ENCODE results near the gene TMEM200B.
"Not testable (repeated sequence)": the region's sequence is repeated elsewhere in the genome, so short reads cannot be mapped to it uniquely, and the experiment has no call there.

TMEM200B gene

DNA sequence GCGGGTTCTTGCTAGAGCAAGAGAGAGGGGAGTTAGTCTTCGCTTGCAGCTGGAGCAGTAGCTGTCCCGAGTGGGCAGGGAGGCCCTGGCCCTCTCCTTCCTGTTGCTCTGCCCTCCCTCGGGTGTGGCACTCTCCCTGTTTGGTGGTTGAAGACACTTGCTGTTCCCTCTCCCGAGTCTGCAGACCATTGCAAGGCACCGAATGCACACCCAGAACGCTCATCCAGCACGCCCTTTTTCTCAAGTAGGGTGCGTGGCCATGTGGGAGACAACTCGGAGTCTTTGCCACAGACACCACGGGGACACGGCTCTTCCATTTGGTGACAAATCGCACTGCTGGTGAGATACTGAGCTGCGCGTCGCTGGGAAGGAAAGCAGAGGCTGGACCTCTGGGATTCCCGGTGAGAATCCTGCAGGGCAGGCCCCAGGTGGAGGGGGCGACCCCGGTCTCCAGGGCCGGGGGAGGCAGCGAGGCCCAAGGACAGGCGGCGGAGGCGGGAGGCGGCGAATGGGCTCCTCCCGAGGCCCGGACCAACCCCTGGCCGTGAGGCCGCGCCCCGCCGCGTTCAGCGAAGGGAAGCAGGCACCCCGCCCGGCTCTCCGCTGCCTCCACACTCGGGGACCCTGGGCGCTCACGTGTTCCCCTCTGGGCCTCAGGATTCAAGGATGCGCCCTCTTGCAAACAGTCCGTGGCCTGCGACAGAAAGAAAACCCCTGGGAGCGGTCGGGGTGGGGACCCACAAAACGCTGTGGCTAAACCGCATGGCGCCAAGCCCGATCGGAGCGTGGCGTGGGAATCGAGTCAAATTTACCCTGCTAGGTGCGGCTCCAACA is 10.4 kb upstream of the TMEM200B start:
- DNase-seq: no peak

DNA sequence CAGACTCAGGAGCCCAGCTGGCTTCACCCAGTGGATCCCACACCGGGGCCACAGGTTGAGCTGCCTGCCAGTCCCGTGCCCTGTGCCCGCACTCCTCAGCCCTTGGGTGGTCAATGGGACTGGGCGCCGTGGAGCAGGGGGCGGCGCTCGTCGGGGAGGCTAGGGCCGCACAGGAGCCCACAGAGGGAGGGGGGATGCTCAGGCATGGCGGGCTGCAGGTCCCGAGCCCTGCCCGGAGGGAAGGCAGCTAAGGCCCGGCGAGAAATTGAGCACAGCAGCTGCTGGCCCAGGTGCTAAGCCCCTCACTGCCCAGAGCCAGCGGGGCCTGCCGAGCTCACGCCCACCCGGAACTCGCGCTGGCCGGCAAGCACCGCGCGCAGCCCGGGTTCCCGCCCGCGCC is 7.4 kb upstream of the TMEM200B start:
- not testable (repeated sequence) for DNase-seq

- DNase-seq: no peak
Measured at GRCh38 chr1:29129916-29130315, 6.2 kb upstream of the TMEM200B start.

DNA sequence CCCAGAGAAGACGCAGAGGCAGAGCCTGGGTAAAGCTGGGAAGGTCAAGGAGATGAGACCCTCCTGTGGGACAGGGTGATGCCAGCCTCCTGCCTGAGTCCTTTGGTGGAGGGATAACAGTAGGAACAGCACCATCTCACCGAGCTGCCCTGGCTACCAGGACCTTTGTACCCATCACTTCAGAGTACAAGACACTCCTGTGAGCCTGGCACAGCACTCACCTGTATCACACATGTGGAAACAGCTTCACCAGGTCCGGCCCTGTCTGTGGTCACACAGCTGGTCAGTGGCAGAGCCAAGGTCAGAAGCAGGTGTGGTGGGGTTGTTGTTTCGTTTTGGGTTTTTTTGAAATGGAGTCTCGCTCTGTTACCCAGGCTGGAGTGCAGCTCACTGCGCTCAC is 5.0 kb upstream of the TMEM200B start:
- no peak for DNase-seq

DNA sequence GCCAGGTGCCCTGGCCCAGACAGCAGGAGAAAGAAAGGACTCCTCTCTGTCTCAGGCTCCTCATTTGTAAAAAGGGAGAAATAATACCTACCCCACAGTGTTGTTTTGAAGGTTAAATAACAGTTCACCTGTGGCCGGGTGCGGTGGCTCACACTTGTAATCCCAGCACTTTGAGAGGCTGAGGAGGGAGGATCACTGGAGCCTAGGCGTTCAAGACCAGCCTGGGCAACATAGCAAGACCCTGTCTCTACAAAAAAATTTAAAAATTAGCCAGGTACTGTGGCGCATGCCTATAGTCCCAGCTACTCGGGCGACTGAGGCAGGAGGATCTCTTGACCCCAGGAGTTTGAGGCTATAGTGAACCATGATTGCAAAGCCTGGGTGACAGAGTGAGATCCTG is 2.5 kb upstream of the TMEM200B start:
- DNase-seq: no peak

DNA sequence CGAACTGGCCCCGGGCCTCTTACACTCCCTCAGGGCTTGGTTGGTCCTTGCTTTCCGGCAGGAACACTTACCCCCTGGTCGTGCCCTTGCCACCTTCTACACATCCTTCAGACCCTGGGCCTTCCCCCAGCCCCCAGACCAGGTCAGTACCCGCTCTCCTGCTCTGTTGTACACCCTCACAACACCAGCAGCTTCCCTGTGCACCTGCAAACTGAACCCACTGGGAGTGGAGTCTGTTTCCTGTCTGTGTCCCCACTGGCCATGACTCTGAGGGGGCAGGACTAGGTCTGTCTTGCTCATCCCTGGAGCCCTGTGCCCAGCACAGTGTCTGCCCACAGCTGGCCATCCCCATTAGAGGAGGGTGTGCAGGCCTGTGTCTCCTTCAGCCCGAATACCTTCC is 2.1 kb upstream of the TMEM200B start:
- DNase-seq: no peak

DNA sequence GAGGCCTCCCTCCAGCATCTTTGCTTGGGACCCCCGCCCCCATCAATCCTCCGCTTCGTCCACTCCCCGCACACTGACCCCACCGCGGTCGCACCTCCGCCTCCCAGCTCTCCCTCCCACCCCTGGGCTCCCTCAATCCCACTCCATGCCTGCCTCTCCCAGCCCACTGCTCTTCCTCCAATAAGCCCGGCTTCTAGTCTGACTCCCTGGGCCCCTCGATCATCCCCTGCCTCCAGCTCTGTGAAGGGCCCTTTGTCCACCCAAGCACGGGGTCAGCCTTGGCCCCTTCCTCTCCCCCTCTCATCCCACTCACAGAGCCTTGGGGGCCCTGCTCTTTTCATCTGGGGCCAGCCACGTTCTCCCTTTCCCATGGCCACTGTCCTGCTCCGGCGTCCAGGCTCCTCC is 1.5 kb upstream of the TMEM200B start:
- DNase-seq: no peak

GRCh38 chr1:29124366-29125236 is 898 bp upstream of the TMEM200B start:
- DNase-seq: peak in 2 of 3 experiments; percentile 75 to 85

GRCh38 chr1:29123053-29123886 is 433 bp downstream of the TMEM200B start:
- peak in 1 of 3 experiments; percentile 7 for DNase-seq

GRCh38 chr1:29122682-29123052 is 1.0 kb downstream of the TMEM200B start:
- DNase-seq: no peak

DNA sequence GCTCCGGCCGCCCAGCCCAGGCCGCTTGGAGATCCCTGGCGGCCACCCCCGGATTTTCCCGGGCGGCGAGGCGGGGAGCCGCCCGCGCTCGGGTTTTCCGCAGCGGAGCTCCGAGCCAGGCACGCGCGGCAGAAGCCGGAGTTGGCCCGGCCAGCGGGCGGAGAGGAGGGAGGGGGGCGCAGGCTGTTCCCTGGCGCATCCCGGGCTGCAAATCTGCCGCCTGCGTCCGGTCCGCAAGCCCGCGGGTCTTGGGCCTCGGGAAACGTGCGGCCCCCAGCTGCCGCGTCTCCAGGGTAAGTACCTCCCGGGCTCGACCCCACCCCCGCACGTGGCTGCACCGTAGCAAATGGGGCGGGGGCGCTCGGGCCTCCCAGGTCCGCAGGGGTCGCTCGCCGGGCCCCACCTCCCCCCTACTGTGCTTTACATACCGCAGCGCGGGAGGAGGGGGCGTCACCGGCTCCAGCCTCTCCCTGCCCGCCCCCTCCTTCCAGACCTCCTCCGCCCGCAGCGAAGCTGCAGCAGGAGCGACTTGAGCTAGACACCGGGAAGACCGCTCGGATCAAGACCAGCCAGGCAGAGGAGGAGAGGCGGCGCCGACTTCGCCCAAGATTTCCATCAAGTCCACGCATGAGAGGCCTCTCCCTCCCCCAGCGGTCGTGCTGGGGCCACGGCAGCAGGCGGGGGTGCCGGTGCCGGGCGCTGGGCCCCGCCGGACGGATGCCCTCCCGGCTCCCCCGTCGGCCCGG is 1.6 kb downstream of the TMEM200B start:
- DNase-seq: no peak

GRCh38 chr1:29121516-29121935 is 2.2 kb downstream of the TMEM200B start:
- DNase-seq: no peak

- DNase-seq: peak in 1 of 3 experiments; percentile 8
Measured at GRCh38 chr1:29120947-29121485, 2.7 kb downstream of the TMEM200B start.

GRCh38 chr1:29120367-29120766 is 3.3 kb downstream of the TMEM200B start:
- DNase-seq: no peak

- no peak for DNase-seq
Measured at GRCh38 chr1:29119121-29119929, 4.4 kb downstream of the TMEM200B start.

DNA sequence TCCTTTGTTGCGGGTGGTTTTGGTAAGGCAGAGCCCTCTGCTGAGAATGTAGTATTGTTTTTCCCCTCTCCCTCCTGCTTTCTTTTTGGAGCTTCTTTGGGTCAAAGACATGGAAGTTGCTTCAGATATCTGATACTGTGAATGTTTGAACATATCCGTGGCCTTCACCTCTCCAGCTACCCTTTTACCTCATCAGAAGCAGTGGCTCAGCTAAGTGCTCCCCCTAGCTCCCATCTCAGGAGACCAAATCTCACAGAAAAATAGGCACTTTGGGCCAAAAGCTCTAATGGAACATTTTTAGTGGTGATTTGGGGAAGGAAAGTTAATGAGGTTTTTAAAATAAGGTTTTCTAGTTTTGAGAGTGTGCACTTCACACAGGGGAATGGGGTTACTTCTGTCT is 6.3 kb downstream of the TMEM200B start:
- no peak for DNase-seq

DNA sequence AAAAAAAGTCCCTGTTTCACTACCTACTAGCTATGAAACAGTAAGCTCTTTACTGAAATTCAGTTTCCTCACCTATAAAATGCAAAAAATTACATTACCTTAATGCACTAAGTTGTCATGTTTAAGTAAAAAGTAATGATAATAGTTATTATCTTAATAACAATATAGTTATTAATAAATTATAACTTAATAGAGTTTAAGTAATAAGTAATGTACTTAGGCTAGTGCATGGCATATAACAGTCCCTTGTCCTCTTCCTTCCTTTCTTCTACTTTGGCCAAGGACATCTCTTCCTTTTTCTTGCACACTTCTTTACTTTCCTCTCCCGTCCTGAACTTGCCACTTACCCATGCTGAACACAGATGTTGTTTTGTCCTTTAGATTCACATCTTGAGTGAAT is 9.0 kb downstream of the TMEM200B start:
- peak in 1 of 3 experiments; percentile 7 for DNase-seq

DNA sequence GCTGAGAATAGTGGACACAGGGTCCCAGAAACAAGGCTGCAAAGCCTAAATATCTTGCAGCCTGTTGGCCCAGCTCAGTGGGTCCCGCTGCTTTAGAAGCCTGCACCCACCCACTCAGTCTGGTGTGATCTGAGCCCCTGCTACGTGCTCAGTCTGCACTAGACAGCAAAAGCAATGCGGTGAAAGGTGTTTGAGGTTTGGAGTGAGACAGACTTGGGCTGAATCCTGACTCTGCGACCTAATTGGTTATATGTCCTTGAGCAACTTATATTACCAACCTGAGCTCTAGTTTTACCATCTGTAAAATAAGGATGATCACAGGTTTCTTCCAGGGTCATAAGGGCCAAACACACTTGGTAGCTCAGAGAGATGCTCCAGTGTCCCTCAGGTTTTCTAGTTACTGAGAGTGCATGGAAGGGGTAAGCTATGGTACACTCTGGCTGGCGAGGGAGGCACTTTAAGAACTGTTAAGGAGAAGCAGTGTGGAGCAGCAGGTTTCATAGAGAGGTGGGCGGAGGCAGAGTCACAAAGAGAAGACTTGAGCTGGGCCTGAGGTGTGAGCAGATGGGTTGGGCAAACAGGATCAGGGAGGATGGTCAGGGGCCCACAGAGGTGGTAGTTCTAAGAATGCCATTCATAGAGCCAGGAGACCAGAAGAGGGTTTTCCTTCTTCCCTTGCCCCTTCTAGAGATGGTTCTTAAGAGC is 10.1 kb downstream of the TMEM200B start:
- DNase-seq: no peak

DNA sequence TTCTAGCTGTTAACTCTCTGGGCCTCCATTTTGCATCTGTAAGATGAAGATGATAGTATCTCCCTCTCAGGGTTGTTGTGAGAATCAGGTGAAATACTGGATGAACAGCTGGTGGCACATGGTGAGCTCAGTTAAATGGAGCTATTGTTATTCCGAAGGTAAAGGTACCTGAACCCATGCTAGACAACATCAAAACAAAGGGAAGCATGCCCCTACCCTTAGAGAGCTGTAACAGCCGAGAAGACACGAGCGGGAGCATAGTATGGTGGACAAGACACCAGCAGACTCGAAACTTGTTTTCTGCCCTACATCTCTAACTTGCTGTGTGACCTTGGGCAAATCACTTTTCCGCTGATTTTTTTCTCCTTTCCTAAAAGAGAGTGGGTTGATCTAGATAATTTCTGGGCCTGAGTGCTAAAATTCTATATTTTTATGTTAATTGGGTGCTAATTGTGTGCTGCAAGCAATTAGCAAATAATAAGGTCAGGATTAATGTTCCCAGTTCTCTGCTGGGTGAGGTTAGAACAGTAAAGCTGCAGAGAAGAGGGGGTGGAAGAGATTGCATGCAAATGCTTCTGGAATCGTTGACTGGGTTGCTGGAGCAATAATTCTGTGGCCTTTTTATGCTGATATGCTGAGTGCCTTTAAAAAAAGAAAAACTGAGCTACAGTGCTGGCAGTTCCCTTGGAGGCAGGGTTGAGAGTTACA is 10.8 kb downstream of the TMEM200B start:
- DNase-seq: no peak

DNA sequence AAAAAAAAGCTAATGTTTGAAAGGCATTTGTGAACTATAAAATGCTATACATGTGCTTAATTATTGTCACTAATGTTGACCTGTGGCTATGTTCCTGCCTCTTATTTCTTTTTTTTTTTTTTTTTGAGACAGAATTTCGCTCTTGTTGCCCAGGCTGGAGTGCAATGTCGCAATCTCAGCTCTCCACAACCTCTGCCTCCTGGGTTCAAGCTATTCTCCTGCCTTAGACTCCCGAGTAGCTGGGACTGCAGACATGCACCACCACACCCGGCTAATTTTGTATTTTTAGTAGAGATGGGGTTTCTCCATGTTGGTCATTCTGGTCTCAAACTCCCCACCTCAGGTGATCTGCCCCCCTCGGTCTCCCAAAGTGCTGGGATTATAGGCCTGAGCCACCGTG is 15.7 kb downstream of the TMEM200B start:
- DNase-seq: not testable (repeated sequence)
